MG63 (cell line): ENCODE results near the gene RBM48. TPM values are rescaled to one million over a fixed set of nuclear protein-coding genes. Genes with fewer than 3 reads are reported as not detected.

Source experiments
- DNase-seq: peaks from one replicate; pipeline ENCODE4 v3.0.0-alpha.2; 2020
- H3K27me3 ChIP-seq: fragments of 250-450 bp; sonication (Bioruptor Pico); 2 replicates; pipeline ENCODE4 v1.5.1; 2020; ENCODE audit warnings: mild to moderate bottlenecking, moderate library complexity
- H3K36me3 ChIP-seq: fragments of 250-450 bp; sonication (Bioruptor Pico); 2 replicates; pipeline ENCODE4 v1.5.1; 2020; ENCODE audit warnings: mild to moderate bottlenecking, moderate library complexity
- H3K4me3 ChIP-seq: fragments of 250-450 bp; sonication (Bioruptor Pico); 2 replicates; pipeline ENCODE4 v1.5.1; 2020; ENCODE audit warnings: mild to moderate bottlenecking, moderate library complexity
- H3K9me3 ChIP-seq: fragments of 250-450 bp; sonication (Bioruptor Pico); 2 replicates; pipeline ENCODE4 v1.5.1; 2020; ENCODE audit warnings: mild to moderate bottlenecking, moderate library complexity
- total RNA-seq: library from RNA; depleted of rRNA; stranded (reverse); fragments of >200 nt; shearing (Covaris generic); gene quantifications from 2 replicates; pipeline ENCODE4 v1.2.3, GENCODE V29; 2014; ENCODE audit warnings: low replicate concordance; rRNA removed

RBM48 gene
- total RNA-seq, 1 experiment from 2014 or later = 1.8 TPM

- Histone ChIP-seq H3K4me3 (no peak overlapping the region), H3K36me3 (peaks cover 2% of the 10 kb centered on the region; the same call in 1 of the 2 replicates), H3K27me3 (no peaks in the 10 kb centered on the region), H3K9me3 (no peaks in the 10 kb centered on the region)
- DNase-seq = no peak
Measured at GRCh38 chr7:92586403-92586802, 57.8 kb downstream of the RBM48 start.

GRCh38 chr7:92586841-92587240 is 58.2 kb downstream of the RBM48 start:
- Histone ChIP-seq H3K36me3 (peaks cover 2% of the 10 kb centered on the region; the same call in 1 of the 2 replicates), H3K4me3 (no peak overlapping the region), H3K27me3 (no peaks in the 10 kb centered on the region), H3K9me3 (no peaks in the 10 kb centered on the region)
- no peak for DNase-seq

Other genes starting within 250 kb of the RBM48 start
- 5.2 and 6.0 TPM in 2 replicates for gene GATAD1, start 81.3 kb upstream of the RBM48 start, total RNA-seq
- not detected in 2 replicates for gene ERVW-1, start 50.8 kb upstream of the RBM48 start, total RNA-seq
- gene PEX1, start 275 bp upstream of the RBM48 start, total RNA-seq = 2.6 and 4.3 TPM in 2 replicates
- 6.6 and 7.7 TPM in 2 replicates for gene FAM133B, start 61.6 kb downstream of the RBM48 start, total RNA-seq